T-helper 1 cell (primary cell): ENCODE data around the gene OPRD1.
A peak's percentile ranks its signal among the peaks of the same experiment; 100 is the strongest.

Source experiments
- DNase-seq, 5 donors: peaks; one replicate each; pipeline ENCODE4 v3.0.0-alpha.2; 2012 to 2020

Gene OPRD1

GRCh38 chr1:28914228-28915030 lies 102.5 kb downstream of the OPRD1 start, which contains the start of gene EPB41:
TSS of gene EPB41 (plus strand) at chr1:28914569. CDS start at chr1:28987438, 72,869 bp downstream.
- peak; percentile 80 to 93 (median 85) for DNase-seq

- DNase-seq: peak in 4 of 5 donors; percentile 16 to 68 (median 40)
Measured at GRCh38 chr1:28915031-28915895, 103.3 kb downstream of the OPRD1 start.

GRCh38 chr1:28917757-28918118 lies 105.8 kb downstream of the OPRD1 start:
- DNase-seq: no peak
